Skeletal muscle satellite cell (primary cell): ENCODE data around the gene RPS10.
"Not testable (repeated sequence)": the region's sequence is repeated elsewhere in the genome, so short reads cannot be mapped to it uniquely, and the experiment has no call there.

Experiments
- H3K27me3 ChIP-seq: 2 replicates; pipeline ENCODE4 v1.7.0; 2013; ENCODE audit warnings: low read length; ENCODE audit not compliant: control insufficient read depth, insufficient read depth
- H3K36me3 ChIP-seq: 2 replicates; pipeline ENCODE4 v1.7.0; 2013; ENCODE audit warnings: mild to moderate bottlenecking, control low read depth, low read length; ENCODE audit not compliant: insufficient read depth
- H3K4me1 ChIP-seq: 2 replicates; pipeline ENCODE4 v1.7.0; 2013; ENCODE audit warnings: low read length; ENCODE audit not compliant: control insufficient read depth, insufficient read depth
- H3K4me2 ChIP-seq: 2 replicates; pipeline ENCODE4 v1.7.0; 2013; ENCODE audit warnings: mild to moderate bottlenecking, low read length
- H3K4me3 ChIP-seq: 2 replicates; pipeline ENCODE4 v1.7.0; 2013; ENCODE audit warnings: low read length
- H3K9ac ChIP-seq: 2 replicates; pipeline ENCODE4 v1.7.0; 2013; ENCODE audit warnings: mild to moderate bottlenecking, low read depth, low read length, moderate library complexity
- H3K9me3 ChIP-seq: replicated peaks from 2 replicates; pipeline ENCODE4 v1.7.0; 2013; ENCODE audit warnings: mild to moderate bottlenecking, control low read depth, low read length

Gene RPS10

DNA sequence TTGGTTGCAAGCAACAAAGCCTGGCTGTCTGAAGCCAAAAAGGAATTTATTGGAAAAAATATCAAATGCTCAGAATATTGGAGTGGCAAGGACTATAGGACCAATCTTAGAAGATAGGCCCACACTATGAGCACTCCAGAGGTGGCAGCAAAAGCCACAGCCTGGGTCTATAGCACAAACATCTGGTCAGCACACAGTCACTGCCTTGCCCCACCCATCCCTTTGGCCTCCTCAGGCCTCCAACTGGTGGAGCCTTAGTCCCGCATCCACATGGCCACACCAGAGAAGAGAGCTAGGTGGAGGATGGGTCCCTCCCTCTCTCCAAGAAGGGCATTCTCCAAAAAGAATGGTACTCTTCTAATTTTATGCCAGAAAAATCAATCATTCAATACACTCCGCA is 47.4 kb downstream of the RPS10 start:
- Histone ChIP-seq H3K9me3 (no peaks in the 10 kb centered on the region), H3K36me3 (no peaks in the 10 kb centered on the region), H3K9ac (no peak overlapping the region), H3K4me2 (peak overlapping the region; percentile 9), H3K27me3 (no peaks in the 10 kb centered on the region), H3K4me1 (peaks cover 23% of the 10 kb centered on the region), H3K4me3 (no peak overlapping the region)

DNA sequence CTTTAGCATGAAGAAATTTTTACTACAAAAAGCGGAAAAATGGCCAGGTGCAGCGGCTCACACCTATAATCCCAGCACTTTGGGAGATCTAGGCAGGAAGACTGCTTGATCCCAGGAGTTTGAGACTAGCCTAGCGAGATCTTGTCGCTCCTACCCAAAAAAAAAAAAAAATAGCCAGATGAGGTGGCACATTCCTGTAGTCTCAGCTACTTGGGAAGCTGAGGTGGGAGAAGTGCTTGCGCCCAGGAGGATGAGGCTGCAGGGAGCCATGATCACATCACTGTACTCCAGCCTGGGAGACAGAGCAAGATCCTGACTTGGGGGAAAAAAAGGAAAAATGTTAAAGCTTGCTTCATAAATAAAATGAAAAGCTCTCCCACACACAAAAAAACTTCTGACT is 47.9 kb downstream of the RPS10 start:
- Histone ChIP-seq H3K4me1 (peaks cover 18% of the 10 kb centered on the region), H3K9me3 (no peaks in the 10 kb centered on the region), H3K4me3 (no peak overlapping the region), H3K27me3 (no peaks in the 10 kb centered on the region), H3K9ac (no peak overlapping the region), H3K36me3 (no peaks in the 10 kb centered on the region), H3K4me2 (peak overlapping the region; percentile 9)

DNA sequence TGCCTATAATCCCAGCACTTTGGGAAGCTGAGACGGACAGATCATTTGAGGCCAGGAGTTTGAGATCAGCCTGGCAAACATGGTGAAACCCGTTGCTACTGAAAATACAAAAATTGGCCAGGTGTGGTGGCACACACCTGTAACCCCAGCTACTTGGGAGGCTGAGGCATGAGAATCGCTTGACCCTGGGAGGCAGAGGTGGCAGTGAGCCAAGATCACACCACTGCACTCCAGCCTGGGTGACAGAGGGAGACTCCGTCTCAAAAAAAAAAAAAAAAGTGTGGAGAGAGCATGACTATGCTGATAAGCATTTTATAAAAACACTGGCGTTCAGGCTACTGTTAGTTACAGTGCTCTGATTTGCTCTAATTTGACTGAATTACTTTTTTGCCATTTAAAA is 48.3 kb downstream of the RPS10 start:
- H3K27me3 ChIP-seq, H3K4me2 ChIP-seq, H3K4me3 ChIP-seq, H3K9ac ChIP-seq, H3K36me3 ChIP-seq, H3K9me3 ChIP-seq: not testable (repeated sequence)
- H3K4me1 ChIP-seq: peaks cover 17% of the 10 kb centered on the region

DNA sequence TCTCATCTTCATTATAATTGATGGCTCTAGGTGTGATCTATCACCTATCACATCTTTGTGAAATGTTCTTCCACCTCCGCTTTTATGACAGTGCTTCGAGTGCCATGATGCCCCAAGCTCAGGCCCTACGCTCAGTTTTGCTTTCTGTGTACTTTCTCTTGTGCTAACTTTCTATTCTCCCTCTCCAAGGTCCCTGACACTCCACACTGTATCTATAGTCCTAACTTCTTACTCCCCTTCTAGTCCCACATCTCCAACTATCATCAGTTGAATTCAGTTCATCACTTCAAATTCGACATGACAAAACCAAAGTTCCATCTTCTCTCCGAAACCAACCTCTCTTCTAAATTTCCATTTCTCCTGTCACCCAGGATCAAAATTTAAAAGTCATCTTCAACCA is 50.0 kb downstream of the RPS10 start:
- Histone ChIP-seq H3K27me3 (no peaks in the 10 kb centered on the region), H3K36me3 (no peaks in the 10 kb centered on the region), H3K9ac (no peak overlapping the region), H3K4me2 (no peak overlapping the region), H3K4me3 (no peak overlapping the region), H3K9me3 (no peaks in the 10 kb centered on the region), H3K4me1 (peaks cover 12% of the 10 kb centered on the region)

DNA sequence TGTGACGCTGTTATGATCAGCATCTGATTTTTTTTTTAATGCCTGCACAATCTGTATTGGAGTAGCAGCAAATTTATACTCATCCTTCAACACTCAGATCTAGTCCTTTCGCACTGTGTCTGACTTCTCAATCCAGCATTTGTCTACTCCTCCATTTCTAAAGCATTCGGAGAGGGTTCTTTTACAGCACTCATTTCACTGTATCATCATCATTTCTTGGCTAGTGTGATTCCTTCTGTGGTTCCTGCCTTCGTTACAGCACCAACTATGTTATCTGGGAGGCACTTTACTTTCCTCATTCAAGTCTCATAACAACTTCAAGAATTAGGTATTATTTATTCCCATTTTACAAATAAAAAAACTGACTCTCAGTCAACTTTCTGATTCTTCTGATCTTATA is 51.4 kb downstream of the RPS10 start:
- Histone ChIP-seq H3K9ac (no peak overlapping the region), H3K4me3 (no peak overlapping the region), H3K36me3 (peaks cover 5% of the 10 kb centered on the region), H3K4me2 (no peak overlapping the region), H3K4me1 (peaks cover 10% of the 10 kb centered on the region), H3K27me3 (no peaks in the 10 kb centered on the region), H3K9me3 (no peaks in the 10 kb centered on the region)

DNA sequence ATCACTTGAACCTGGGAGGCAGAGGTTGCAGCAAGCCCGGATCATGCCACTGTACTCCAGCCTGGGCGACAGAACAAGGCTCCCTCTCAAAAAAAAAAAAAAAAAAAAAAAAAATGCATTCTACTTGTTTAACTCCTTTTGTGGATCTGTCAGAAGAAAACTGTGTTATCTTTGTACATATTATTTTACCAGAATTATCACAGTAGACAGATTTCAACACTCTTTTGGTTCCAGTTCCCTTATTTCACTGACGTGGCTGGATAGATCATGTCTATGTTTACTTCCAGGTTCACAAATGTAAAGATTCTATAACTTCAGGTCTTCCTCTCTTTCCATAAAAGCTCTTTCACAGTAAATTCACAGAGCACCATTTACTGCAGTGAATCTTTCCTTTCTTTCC is 51.8 kb downstream of the RPS10 start:
- H3K4me3 ChIP-seq: no peak overlapping the region
- H3K4me1 ChIP-seq: peaks cover 10% of the 10 kb centered on the region
- H3K4me2 ChIP-seq: no peak overlapping the region
- H3K36me3 ChIP-seq: peaks cover 5% of the 10 kb centered on the region
- no peaks in the 10 kb centered on the region for H3K27me3 ChIP-seq
- no peaks in the 10 kb centered on the region for H3K9me3 ChIP-seq
- no peak overlapping the region for H3K9ac ChIP-seq

DNA sequence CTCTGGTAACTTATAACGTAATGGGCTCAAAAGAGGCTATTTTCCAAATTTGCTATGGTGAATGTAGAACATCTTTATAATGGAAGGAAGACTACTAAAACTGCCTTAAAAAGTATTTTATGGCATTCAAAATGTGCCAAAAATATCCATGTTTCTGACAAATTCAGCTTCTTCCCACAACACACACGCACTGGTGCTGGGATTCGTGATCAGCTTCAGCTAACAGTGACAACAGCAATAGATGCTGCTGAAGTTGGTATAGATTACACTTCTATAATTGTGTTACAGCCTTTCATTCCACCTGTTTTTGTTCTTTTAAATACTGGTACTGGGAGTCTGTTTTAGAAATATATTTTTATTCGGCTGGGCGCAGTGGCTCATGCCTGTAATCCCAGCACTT is 52.4 kb downstream of the RPS10 start:
- H3K4me2 ChIP-seq: no peak overlapping the region
- no peak overlapping the region for H3K4me3 ChIP-seq
- H3K27me3 ChIP-seq: no peaks in the 10 kb centered on the region
- peaks cover 8% of the 10 kb centered on the region for H3K4me1 ChIP-seq
- peaks cover 5% of the 10 kb centered on the region for H3K36me3 ChIP-seq
- H3K9me3 ChIP-seq: no peaks in the 10 kb centered on the region
- no peak overlapping the region for H3K9ac ChIP-seq

DNA sequence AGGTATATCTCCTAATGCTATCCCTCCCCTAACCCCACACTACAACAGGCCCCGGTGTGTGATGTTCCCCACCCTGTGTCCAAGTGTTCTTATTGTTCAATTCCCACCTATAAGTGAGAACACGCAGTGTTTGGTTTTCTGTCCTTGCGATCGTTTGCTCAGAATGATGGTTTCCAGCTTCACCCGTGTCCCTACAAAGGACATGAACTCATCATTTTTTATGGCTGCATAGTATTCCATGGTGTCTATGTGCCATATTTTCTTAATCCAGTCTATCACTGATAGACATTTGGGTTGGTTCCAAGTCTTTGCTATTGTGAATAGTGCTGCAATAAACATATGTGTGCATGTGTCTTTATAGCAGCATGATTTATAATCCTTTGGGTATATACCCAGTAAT is 54.0 kb downstream of the RPS10 start:
- H3K9ac ChIP-seq, H3K27me3 ChIP-seq, H3K4me1 ChIP-seq: not testable (repeated sequence)

DNA sequence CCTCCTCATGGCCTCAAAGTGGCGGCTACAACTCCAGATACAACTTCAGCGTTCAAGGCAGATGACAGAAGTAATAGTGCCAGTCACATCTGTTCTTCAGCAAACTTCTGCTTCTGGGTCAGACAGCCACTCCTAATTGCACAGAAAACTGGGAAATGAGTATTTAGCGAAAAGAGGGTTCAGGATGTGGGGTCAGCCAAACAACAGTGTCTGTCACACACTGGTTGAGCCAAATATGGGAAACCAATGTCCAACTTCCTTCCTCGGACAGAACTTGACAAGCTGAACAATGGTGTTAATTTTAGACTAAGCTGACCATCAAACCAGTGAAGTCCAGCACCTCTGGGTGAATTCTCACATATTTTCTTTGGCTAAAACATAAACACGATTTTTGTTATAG is 55.5 kb downstream of the RPS10 start:
- no peak overlapping the region for H3K4me2 ChIP-seq
- no peak overlapping the region for H3K9ac ChIP-seq
- no peaks in the 10 kb centered on the region for H3K27me3 ChIP-seq
- H3K36me3 ChIP-seq: peaks cover 5% of the 10 kb centered on the region
- no peaks in the 10 kb centered on the region for H3K9me3 ChIP-seq
- peaks cover 5% of the 10 kb centered on the region for H3K4me1 ChIP-seq
- H3K4me3 ChIP-seq: no peak overlapping the region

More for the DNA sequence above, 54.0 kb downstream of the RPS10 start:
- not testable (repeated sequence) for H3K4me3 ChIP-seq, H3K9me3 ChIP-seq, H3K36me3 ChIP-seq, H3K4me2 ChIP-seq

DNA sequence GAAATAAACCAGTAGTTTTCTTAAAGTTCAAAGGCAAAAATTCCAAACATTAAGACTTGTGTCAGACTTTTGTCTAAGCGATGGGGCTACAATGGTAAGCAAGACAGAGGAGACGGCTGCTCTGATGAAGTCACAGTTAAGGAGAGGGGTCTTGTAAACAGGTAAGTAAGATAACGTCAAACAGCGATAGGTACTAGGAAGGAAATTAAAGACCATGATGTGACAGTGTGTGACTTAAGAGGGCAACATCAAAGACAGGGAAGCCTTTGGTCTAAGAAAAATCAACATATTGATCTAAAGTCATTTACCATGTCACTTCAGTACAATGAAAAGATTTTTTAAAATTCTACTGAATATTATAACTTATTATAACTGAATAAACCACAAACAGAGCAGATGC is 56.5 kb downstream of the RPS10 start:
- Histone ChIP-seq H3K4me2 (no peak overlapping the region), H3K9ac (no peak overlapping the region), H3K36me3 (peaks cover 5% of the 10 kb centered on the region), H3K27me3 (no peaks in the 10 kb centered on the region), H3K9me3 (no peaks in the 10 kb centered on the region), H3K4me1 (peaks cover 5% of the 10 kb centered on the region), H3K4me3 (no peak overlapping the region)
